GM10847 (cell line): Measurements from ENCODE around the gene CIRBP.
A peak's percentile ranks its signal among the peaks of the same experiment; 100 is the strongest.

ENCODE experiments used
- POLR2A ChIP-seq: IDR thresholded peaks from 2 replicates; pipeline ENCODE4 v1.6.1; 2011; ENCODE audit not compliant: insufficient read length; ENCODE audit errors: extremely low read depth

Gene CIRBP

DNA sequence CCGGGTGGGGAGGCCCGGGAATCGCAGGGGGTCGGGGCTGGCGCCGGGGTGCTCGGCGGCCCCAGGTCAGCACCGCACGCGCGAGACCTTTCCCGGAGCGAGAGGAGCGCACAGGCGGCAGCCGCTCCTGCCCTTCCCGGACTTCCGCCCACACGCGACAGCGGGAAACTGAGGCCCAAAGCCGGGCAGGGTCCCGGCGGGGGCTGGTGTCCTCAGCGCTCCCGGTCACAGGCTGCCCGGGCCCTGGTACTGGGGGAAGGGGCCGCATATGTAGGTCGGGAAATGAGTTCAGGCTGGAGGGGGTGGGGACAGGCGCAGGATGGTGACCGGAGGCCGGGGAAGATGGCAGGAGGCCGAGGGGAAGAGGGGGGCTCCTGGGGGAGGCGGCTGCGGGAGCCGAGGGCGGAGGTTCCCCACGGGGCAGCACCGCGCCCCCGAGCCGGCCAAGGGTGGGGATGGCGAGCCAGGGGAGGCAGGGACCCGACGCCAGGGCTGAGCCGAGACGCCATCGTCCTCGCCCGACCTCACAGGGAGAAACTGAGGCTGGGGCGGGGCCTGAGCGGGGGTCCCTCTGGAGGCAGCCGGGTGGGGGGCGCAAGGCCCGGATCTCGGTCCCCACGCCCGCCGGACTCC is 32.0 kb upstream of the CIRBP start:
- no peak for TF ChIP-seq POLR2A

DNA sequence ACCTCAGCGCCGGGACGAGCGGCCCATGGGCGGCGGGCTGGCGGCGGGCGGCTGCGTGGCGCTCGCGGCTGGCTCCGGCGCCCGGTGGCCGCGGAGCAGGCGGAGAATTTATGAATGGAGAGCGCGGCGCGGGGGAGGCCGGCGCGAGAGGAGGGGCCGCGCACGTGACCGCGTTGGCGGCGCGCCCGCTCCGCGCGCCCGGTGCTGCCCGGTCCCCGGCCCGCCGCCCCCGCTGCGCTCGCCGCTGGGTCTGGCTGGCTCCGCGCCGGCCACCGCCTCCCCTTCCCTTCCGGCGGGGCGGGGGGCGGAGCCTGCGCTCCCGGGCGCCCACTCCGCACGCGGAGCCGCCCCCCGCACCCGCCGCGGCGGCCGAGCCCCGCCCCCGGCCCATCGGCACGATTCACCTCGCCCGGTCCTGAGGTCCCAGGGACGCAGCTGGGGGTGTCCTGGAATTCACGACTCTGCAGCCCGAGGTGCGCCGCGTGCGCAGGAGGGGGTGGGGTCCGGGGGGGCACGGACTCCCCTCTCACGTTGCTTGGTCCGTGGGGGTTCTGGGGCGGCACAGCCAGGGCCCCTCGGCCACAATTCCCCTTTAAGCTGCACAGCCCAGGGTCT is 31.3 kb upstream of the CIRBP start, which contains the start of gene CBARP:
Gene CBARP, minus strand, starts transcription at position 252 of the 615 bp plus-strand sequence. CDS start 1,905 bp downstream, outside the sequence.
- no peak for TF ChIP-seq POLR2A

DNA sequence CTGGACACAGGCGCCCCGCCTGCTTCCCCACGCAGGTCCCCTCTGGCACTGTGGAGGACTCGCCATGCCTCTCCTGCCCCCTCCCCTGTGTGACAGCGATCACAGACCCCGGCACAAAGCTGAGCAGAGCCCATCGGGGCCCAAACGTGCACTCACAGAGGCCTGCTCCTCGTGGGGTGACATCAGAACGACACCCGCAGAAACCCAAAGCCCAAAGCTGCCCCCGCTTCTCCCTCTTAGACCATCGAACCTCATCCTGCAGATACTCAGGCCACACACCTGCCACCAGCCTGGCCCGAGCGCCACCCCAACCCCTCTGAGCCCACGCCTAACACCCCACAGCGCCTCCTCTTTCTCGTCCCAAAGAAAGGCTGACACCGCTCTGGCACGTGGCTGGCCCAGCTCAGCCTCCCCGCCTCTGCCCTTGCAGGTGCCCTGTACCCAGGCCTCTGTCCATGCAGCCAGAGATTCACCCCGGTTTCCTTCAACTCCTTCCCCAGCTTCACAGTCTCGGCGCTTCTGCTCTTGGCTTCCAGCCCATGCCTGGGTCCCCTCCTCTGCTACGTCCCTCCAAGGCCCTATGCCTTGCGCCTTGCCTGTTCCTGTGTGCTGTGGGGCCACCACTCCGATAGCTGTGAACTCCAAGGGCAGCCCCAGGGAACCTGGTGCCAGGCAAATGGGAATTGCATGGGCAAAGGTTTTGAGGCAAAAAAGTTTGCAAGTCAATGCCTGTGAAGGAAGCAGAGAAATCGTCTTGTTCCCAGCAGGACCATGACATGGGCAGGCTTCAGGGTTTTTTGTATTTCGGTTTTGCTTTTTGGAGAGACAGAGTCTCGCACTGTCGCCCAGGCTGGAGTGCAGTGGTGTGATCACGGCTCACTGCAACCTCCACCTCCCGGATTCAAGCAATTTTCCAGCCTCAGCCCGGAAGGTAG is 30.5 kb upstream of the CIRBP start:
- no peak for TF ChIP-seq POLR2A

DNA sequence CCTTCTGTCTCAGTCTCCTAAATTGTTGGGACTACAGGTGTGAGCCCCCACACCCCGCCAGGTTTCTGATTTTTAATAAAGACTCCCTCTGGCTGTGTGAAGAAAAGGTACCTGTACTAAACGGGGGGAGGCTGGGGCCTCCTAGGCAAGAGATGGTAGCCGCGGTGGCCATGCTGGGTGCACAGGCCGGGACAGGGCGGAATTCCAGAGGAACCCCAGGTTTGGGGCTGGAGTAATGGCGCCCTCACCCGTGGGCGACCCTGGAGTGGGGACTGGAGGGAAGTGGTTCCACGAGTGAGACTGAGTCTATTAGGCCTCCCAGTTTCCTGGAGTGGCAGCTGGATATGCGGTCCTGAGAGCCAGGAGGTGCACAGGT is 29.7 kb upstream of the CIRBP start:
- no peak for TF ChIP-seq POLR2A

DNA sequence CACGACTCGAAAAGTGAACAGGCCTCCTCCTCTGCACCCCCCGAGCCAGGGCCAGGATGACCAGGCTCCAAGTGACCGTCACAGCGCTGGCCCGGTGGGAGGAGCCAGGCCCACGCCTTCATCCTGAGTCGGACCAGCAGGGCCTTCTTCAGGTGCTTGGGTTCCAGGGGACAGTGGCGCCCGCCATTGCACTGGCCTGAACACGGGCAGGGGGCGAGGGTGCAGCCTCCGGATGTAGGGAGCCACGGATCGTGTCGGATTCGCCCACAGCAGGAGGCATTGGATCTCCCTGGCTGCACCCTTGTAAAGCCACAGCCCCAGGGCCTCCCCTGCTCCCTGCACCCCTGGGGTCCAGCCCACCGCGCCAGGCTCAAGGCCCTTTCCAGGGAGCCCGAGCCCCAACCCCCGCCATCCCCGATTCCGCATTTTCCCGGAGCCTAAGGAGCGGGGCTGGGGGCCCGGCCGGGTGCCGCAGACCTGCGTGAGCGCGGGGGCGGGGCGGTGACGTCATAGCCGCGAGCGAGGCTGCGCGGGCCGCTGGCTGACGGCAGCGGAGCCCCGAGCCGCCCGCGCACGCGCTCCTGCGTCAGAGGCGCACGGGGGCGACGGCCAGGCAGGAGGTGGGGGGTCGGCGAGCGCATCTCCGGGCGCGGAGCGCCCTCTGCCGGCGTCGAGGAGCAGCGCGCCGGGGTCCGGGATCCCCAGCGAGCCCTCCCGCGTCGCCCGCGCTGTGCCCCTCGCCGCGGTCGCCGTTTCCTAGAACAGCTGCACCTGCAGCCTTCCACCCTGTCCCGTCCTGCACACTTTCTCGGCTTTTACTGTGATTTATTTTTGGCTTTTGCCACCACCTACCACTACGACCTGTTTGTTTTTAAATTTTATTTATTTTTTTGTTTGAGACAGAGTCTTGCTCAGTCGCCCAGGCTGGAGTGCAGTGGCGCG is 29.1 kb upstream of the CIRBP start:
- no peak for TF ChIP-seq POLR2A

DNA sequence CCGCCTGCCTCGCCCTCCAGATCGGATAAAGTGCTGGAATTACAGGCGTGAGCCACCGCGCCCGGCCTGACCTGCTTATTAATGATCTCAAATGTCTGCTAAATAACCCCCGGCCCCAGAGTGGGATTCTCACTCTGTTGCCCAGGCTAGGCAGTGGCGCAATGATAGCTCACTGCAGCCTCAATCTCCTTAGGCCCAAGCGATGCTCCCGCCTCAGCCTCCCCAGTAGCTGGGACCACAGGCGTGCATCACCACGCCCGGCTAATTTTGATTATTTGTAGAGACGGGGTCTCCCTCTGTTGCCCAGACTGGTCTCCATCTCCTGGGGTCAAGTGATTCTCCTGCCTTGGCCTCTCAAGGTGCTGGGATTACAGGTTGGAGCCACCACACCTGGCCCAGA is 28.2 kb upstream of the CIRBP start:
- no peak for TF ChIP-seq POLR2A

DNA sequence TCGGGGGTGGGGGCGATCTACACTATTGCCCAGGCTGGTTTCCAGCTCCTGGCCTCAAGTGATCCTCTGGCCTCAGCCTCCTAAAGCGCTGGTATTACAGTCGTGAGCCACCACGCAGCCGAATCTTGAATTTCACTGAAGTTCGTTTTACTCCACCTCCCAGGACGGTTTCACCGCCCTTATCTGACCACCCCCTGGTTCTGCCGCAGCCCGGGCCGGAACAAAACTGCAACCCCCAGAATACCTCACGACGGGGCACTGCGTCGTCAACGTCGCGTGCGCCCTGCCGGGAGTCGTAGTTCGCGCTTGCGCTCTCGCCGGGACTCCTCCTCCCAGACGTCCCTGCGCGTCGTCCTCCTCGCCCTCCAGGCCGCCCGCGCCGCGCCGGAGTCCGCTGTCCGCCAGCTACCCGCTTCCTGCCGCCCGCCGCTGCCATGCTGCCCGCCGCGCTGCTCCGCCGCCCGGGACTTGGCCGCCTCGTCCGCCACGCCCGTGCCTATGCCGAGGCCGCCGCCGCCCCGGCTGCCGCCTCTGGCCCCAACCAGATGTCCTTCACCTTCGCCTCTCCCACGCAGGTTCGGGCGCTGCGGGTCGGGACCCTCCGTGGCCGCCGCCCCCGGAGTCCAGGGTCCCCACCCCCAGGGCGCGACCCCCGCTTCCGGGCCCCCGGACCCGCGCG is 27.6 kb upstream of the CIRBP start, which contains the start of gene ATP5F1D:
Gene ATP5F1D, plus strand, starts transcription at position 335 of the 679 bp plus-strand sequence. Its CDS starts 100 bp downstream, at position 435.
- peak; percentile 52 for TF ChIP-seq POLR2A

DNA sequence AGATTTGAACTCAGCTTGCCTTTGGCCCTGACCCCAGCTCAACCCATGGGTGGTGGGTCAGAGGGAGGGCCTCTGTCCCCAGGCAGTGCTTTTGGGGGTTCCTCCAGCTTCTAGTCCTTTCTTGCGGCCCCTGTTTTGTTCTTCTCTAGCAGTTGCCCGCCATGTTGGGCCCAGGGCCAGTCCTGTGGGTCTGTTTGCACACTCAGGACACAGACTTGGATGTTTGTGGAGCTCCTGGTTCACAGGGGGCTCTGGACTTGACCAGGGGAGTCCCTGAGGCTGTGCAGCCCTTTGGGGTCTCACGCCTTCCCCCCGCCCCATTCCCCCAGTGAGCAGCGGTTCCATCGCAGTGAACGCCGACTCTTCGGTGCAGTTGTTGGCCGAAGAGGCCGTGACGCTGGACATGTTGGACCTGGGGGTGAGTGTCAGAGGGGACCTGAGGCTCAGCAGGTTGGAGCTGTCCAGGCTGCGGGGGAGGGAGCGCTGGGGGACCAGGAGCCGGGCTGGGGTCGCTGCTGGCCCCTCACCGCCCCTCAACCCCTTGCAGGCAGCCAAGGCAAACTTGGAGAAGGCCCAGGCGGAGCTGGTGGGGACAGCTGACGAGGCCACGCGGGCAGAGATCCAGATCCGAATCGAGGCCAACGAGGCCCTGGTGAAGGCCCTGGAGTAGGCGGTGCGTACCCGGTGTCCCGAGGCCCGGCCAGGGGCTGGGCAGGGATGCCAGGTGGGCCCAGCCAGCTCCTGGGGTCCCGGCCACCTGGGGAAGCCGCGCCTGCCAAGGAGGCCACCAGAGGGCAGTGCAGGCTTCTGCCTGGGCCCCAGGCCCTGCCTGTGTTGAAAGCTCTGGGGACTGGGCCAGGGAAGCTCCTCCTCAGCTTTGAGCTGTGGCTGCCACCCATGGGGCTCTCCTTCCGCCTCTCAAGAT is 25.1 kb upstream of the CIRBP start:
- no peak for TF ChIP-seq POLR2A

DNA sequence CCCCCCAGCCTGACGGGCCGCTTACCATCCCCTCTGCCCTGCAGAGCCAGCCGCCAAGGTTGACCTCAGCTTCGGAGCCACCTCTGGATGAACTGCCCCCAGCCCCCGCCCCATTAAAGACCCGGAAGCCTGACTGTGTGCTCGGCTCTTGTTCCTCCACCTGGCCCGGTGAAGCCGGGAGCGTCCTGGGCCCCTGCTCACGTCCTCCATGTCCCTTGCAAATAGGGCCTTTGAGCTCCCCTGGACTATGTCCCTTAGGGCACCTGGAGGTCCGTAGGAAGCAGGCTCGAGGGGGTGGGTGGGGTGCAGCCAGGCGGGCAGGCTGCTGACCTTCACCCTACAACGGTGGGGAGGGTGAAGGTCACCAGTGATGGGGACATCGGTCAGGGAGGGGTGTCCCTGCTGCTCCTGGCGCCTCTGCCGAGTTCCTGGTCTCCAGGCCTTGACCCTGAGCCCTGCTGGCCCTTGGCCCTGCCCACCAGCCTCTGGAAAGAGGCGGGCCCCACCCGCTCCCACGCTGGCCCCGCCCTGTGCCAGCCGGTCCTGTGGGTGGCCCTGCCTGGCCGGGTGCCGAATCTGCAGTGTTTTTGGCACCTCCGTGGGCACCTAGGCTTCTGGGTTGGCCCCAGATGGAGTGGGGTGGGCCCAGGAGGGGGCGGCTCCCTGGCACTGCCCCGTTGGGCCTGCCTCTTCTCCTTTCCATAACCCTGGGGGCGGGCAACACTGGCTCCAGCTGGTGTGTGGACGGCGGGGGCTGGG is 24.3 kb upstream of the CIRBP start:
- TF ChIP-seq POLR2A, result no peak

DNA sequence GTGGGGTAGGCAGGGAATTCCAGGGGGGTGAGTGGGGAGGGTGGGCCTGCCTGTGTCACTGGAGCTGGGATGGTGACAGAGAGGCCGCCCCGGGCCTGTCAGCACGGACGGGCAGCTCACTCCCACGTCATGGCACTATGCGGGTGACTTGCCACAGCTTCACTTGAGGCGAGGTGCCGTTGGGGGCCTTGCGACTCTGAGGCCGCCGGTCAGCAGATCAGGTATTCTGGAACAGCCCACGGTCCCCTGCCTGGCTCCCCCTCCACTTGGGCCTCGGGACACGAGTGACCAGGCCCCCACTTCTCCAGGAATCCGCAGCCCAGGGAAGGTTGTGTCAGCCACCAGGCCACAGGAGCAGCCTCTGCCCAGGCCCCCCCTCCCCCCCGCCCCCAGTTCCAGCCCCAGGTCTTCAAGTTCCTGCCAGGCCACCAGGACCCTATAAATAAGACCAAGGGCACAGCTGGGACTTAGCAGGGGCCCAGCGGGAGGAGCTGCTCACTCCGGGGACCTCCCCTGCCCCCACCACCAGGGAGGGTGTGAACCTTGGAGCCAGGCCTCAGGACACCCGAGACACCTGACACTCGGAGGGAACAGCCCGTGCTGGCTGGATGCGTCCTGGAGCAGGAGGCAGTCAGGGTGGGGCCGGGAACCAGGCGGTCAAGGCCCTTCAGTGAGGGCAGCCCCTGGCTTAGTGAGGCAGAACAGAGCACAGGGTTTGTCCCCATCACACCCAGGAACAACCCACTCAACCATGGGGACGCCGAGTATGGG is 23.5 kb upstream of the CIRBP start:
- TF ChIP-seq POLR2A, result no peak

DNA sequence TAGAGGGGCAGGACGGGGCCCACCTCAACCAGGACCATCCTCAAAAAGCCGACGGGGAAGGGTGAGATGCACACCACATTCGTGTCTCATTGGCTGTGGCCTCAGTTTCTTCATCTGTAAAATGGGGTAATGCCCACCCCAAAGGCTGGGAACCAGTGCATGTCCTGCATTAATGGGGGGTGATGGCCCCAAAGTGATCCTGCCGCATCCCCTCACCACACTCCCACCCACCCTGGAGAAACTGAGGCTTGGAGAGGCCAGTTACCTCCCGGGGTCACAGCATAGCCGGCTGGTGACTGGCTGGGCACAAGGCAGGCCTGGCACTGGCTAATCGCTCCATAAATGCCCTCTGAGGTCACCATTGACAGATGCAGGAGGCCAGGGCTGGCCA is 21.4 kb upstream of the CIRBP start:
- TF ChIP-seq POLR2A, result no peak
